SK-N-SH (cell line): ENCODE data around the gene CD248.

Experiments
- CTCF ChIP-seq: fragments of 200-600 bp; sonication (generic); IDR thresholded peaks from 2 replicates; pipeline ENCODE4 v1.6.1; 2017; ENCODE audit warnings: antibody characterized with exemption, mild to moderate bottlenecking, moderate library complexity
- ELF1 ChIP-seq: IDR thresholded peaks from 2 replicates; pipeline ENCODE4 v1.4.0; 2012
- RXRA ChIP-seq: IDR thresholded peaks from 2 replicates; pipeline ENCODE4 v1.4.0; 2012; ENCODE audit warnings: low read depth, mild to moderate bottlenecking, borderline replicate concordance
- SIN3A ChIP-seq: IDR thresholded peaks from 2 replicates; pipeline ENCODE4 v1.6.1; 2012; ENCODE audit warnings: low read depth, mild to moderate bottlenecking, low read length, moderate library complexity, borderline replicate concordance
- USF1 ChIP-seq: IDR thresholded peaks from 2 replicates; pipeline ENCODE4 v1.4.0; 2012; ENCODE audit warnings: low read depth, borderline replicate concordance

- TF ChIP-seq CTCF (peak; percentile 59), ELF1 (no peak), RXRA (no peak), USF1 (no peak), SIN3A (no peak)
Measured at GRCh38 chr11:66264914-66265313, 51.9 kb downstream of the CD248 start.
